Fibroblast of lung (primary cell): ENCODE measurements around the gene AGBL1. TPM values are rescaled to one million over a fixed set of nuclear protein-coding genes. Genes with fewer than 3 reads are reported as not detected.

ENCODE experiments used
- DNase-seq, 2 donors: peaks; one replicate each; pipeline versions ENCODE4 v3.0.0 to v3.0.0-alpha.2; 2010; ENCODE audit warnings: low read depth in 2 of 2
- H2AFZ ChIP-seq: 2 replicates; pipeline ENCODE4 v1.5.1; 2012; ENCODE audit warnings: low read length, control low read depth, inconsistent platforms
- H3K27ac ChIP-seq: 2 replicates; pipeline ENCODE4 v1.5.1; 2011; ENCODE audit warnings: low read length, control low read depth; ENCODE audit not compliant: insufficient read depth
- H3K27me3 ChIP-seq: 2 replicates; pipeline ENCODE4 v1.5.1; 2011; ENCODE audit warnings: mild to moderate bottlenecking, low read length; ENCODE audit not compliant: control insufficient read depth, insufficient read depth
- H3K36me3 ChIP-seq: 2 replicates; pipeline ENCODE4 v1.5.1; 2011; ENCODE audit warnings: low read length; ENCODE audit not compliant: control insufficient read depth, insufficient read depth
- H3K4me1 ChIP-seq: 2 replicates; pipeline ENCODE4 v1.5.1; 2011; ENCODE audit warnings: low read length; ENCODE audit not compliant: control insufficient read depth, insufficient read depth; ENCODE audit errors: extremely low read depth
- H3K4me2 ChIP-seq: 2 replicates; pipeline ENCODE4 v1.5.1; 2011; ENCODE audit warnings: low read length, control low read depth; ENCODE audit not compliant: insufficient read depth; ENCODE audit errors: extremely low read depth
- H3K4me3 ChIP-seq, 4 experiments: fragments of 200-600 bp in 1 of 4; sonication (generic) in 1 of 4; replicated peaks in 1 of 4; 2 replicates each; pipeline ENCODE4 v1.5.1; 2011 to 2016; ENCODE audit warnings: low read length in 4 of 4, low read depth in 3 of 4, mild to moderate bottlenecking in 3 of 4, control low read depth in 2 of 4, inconsistent platforms in 1 of 4, mixed read lengths in 1 of 4; ENCODE audit not compliant: insufficient read depth in 1 of 4; ENCODE audit errors: control extremely low read depth in 1 of 4
- H3K79me2 ChIP-seq: 2 replicates; pipeline ENCODE4 v1.5.1; 2012; ENCODE audit warnings: mild to moderate bottlenecking, low read length, inconsistent platforms; ENCODE audit not compliant: control insufficient read depth, insufficient read depth
- H3K9ac ChIP-seq: 2 replicates; pipeline ENCODE4 v1.5.1; 2011; ENCODE audit warnings: mild to moderate bottlenecking, low read length, control low read depth; ENCODE audit not compliant: insufficient read depth
- H3K9me3 ChIP-seq: 2 replicates; pipeline ENCODE4 v1.5.1; 2012; ENCODE audit warnings: low read depth, low read length; ENCODE audit not compliant: control insufficient read depth, insufficient read depth
- H4K20me1 ChIP-seq: 2 replicates; pipeline ENCODE4 v1.5.1; 2011; ENCODE audit warnings: low read length; ENCODE audit not compliant: control insufficient read depth, insufficient read depth; ENCODE audit errors: extremely low read depth
- CTCF ChIP-seq, 2 donors: IDR thresholded peaks in 1 of 2; conservative IDR thresholded peaks in 1 of 2; 1 replicate in 1 of 2; 2 replicates in 1 of 2; pipeline ENCODE4 v1.5.1; 2011 to 2012; ENCODE audit warnings: low read length in 2 of 2, control low read depth in 1 of 2, inconsistent platforms in 1 of 2, low read depth in 1 of 2, mild to moderate bottlenecking in 1 of 2
- EZH2 ChIP-seq: IDR thresholded peaks from 2 replicates; pipeline ENCODE4 v1.5.1; 2012; ENCODE audit warnings: low read length, control low read depth, mild to moderate bottlenecking; ENCODE audit errors: missing control alignments
- polyA plus RNA-seq, 2 donors: library from polyadenylated mRNA; depleted of rRNA in 1 of 2; stranded (reverse) in 1 of 2; unstranded in 1 of 2; fragments of >200 nt; gene quantifications; 2 replicates each; pipeline ENCODE4 v1.2.1, GENCODE V29; 2011 to 2012; ENCODE audit warnings: missing spikeins in 1 of 2
- total RNA-seq: library from RNA; depleted of rRNA; stranded (reverse); fragments of >200 nt; gene quantifications from 2 replicates; pipeline ENCODE4 v1.2.1, GENCODE V29; 2014

The AGBL1 gene
- total and polyA plus RNA-seq, 2 donors (not counting 1 experiment from before 2014, with no cell fraction given): not detected

GRCh38 chr15:86846036-86846435 lies 766.4 kb downstream of the AGBL1 start:
- H3K4me2 ChIP-seq: no peak overlapping the region
- no peak for DNase-seq

DNA sequence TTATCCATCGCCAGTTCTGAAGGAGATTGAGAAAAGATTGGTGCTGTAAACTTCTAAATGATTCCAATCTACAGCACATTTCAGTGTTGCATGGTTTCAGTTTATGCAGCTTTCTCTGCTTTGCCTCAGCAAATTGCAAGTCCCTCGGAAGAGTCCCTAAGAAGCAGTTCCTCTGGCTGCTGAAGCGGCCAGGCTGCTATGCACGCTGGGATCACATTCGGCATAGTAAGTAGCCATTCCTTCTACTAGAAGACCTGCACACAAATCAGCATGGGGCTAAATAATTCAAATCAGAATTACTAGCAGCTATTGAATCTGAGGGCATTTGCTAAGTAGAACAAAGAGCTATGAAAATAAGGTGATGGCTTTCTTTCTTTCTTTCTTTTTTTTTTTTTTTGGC lies 769.5 kb downstream of the AGBL1 start:
- Histone ChIP-seq H3K4me3 (no peak overlapping the region), H3K27ac (no peak overlapping the region), H2AFZ (no peak overlapping the region), H3K36me3 (no peaks in the 10 kb centered on the region), H3K27me3 (no peaks in the 10 kb centered on the region), H3K4me1 (no peaks in the 10 kb centered on the region), H4K20me1 (no peaks in the 10 kb centered on the region), H3K9me3 (no peaks in the 10 kb centered on the region), H3K9ac (no peak overlapping the region), H3K79me2 (no peaks in the 10 kb centered on the region), H3K4me2 (no peak overlapping the region)
- no peak for DNase-seq
- no peak for TF ChIP-seq CTCF (conservative IDR thresholded peaks at IDR 0.05 in 1 of 2, IDR thresholded peaks at IDR 0.05 in 1 of 2; ENCODE audit: low read depth in 1 of 2, low read length in 2 of 2)
- no peak for TF ChIP-seq EZH2

More at GRCh38 chr15:86846036-86846435, 766.4 kb downstream of the AGBL1 start:
- Histone ChIP-seq H3K36me3 (no peaks in the 10 kb centered on the region), H3K27ac (no peak overlapping the region), H3K79me2 (no peaks in the 10 kb centered on the region), H3K27me3 (no peaks in the 10 kb centered on the region), H3K9ac (no peak overlapping the region), H2AFZ (no peak overlapping the region), H3K4me3 (no peak overlapping the region), H3K9me3 (no peaks in the 10 kb centered on the region), H3K4me1 (no peaks in the 10 kb centered on the region), H4K20me1 (no peaks in the 10 kb centered on the region)
- no peak for TF ChIP-seq EZH2
- no peak for TF ChIP-seq CTCF (conservative IDR thresholded peaks at IDR 0.05 in 1 of 2, IDR thresholded peaks at IDR 0.05 in 1 of 2; ENCODE audit: low read depth in 1 of 2, low read length in 2 of 2)

DNA sequence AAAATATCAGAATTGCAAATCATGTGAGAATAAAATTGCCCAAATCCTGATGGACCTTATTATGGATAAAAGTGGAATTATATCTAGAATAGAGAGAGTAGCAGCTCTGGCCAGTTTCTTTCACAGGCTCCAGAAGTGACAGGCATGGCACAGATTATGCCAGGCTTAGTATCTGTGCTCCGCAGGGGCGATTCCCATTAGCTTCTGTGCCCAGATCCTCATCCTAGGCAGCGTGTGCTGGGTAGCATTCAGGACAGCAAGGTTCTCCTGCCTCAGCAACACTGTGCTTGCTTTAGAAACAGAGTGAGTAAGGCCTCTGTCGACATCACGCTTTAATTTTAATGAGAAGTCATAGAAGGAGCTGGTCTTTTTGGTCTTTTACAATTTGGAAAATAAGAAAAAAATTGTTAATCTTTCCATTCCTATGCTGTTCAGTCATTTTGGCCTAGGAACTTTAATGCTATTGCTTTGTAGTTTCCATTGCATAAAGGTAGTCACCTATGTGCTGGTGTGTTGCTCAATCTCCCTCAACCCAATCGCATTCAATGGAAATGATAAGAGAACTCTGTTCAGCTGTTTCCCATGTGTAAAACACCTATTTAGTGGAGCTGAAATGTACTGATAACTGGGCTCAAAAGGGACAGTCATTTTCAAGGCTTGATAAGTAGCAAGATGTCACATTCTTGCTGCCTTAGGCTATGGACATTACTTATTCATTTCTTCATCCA lies 770.1 kb downstream of the AGBL1 start:
- H3K9ac ChIP-seq: no peak overlapping the region
- H3K4me1 ChIP-seq: no peaks in the 10 kb centered on the region
- H3K79me2 ChIP-seq: no peaks in the 10 kb centered on the region
- no peak overlapping the region for H3K4me2 ChIP-seq
- H4K20me1 ChIP-seq: no peaks in the 10 kb centered on the region
- no peaks in the 10 kb centered on the region for H3K36me3 ChIP-seq
- no peak for DNase-seq
- H3K27ac ChIP-seq: no peak overlapping the region
- no peaks in the 10 kb centered on the region for H3K9me3 ChIP-seq
- H3K27me3 ChIP-seq: no peaks in the 10 kb centered on the region
- no peak overlapping the region for H3K4me3 ChIP-seq
- H2AFZ ChIP-seq: no peak overlapping the region
- no peak for TF ChIP-seq CTCF (conservative IDR thresholded peaks at IDR 0.05 in 1 of 2, IDR thresholded peaks at IDR 0.05 in 1 of 2; ENCODE audit: low read depth in 1 of 2, low read length in 2 of 2)
- TF ChIP-seq EZH2: no peak
